NCI-H2107 (cell line): ENCODE results near the gene TMEM250.

Experiments used
- DNase-seq: peaks from one replicate; lab custom pipeline; 2025; lab: John Stamatoyannopoulos, UW

TMEM250 gene

DNA sequence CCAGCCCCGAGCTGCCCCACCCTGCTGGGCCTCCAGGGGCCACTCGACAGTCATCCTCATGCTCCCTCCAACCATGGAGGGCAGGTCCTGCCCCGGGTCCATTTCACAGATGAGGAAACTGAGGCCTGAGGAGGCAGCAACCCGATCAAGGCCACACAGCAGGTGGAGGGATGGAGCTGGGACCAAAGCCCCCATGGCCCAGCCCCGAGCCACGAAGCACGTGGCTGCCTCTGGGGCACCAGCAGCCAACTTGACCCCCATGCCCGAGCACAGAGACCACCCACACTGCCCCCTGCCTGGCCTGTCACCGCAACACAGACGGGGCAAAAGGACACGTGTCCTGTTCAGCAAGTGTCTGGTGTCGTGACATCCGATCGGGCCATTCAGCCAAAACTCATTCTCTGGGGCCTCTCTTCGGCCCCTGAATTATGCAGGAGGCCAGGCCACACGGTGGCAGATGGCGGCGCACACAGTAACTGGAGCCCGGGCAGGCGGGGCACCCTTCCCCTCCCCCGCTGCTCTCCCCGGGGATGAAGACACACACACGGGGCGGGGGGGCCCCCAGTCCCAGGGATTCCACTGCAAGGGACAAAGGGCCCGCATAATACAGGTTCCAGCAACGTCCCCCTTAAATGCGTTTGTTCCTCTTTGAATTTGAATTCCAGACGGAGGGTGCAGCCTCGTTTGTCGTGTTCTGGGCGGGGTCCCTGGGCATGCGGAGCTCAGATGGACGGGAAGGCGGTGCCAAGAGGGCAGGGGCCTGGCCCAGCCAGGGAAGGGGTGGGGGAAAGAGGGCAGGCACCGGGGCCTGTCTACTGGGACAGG, 29.4 kb upstream of the TMEM250 start:
- DNase-seq = no peak

DNA sequence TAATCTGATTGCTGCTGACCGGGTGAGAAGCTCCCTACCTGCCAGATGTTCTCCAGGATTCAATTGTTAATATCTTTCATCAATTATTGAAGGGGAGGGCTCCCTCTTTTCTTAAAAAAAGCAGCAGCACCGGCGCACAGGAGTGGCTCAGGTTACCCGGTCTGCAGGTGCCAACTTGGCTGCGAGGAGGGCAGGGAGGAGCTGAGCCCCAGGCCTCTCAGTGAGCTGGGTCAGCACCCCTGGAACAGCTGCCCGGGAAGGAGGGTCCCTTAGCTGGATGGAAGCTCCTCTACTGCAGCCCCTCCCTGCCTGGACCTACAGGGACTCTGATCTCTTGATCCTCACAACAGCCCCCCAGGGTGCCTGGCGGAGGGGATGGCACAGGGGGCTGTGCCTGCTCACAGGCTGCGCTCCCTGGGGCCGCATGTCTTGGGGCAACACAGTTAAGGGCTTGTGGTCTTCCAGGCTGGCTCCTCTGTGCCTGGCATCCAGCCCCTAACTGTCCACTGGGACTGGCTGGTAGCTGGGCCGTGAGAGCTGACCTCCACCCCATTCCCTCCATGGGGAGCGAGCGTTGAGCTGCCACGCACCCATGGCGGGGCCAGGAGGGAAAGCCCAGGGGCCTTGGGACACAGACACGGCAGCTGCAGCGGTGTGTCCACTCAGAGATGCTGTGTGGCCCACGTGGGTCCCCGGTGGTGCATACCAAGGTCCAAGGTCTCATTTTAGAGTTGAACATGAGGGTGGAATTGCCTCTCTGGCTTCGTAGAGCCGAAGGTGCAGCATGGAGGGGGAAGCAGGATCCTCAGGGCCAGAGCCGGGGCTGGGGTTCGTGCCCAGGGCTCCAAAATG, 28.6 kb upstream of the TMEM250 start:
- DNase-seq = no peak

DNA sequence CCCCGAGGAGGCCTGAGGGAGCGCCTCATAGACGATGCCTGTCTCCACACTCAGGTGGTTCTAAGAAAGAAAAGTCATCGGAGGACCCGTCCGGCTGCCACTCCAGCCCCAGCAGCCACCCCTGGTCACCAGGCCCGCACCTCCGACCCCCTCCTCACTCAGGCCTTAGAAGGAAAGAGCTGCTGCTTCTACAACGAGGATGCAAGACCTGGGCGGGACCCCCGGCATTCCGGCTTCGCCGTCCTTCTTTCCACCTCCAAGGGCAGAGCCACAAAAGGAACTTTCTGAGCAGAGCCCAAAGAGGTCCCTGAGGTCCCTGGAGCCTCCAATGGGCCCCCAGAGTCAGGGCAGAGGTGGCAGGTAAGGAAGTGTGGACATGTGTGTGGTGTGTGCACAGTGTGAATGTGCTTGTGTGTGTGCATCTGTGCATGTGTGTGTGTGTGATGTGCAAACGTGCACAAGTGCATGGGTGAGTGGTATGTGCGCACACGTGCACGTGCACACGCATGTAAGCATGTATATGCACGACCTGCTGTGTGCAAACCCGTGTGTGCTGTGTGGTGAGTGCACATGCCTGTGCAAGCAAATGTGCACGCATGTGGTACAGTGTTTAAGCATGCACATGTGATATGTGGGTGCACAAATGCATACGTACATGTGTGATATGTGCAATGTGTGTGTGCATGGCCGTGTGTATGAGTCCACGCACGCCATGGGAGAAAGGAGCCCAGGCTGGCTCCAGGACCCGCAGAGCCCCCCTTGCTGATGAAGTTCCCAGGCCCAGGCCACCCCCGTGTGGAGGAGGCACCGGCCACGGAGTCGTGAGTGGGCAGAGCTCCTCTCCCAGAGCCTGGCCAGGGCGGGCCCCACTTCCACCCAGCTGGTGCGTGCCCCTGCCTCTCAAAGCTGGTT, 27.7 kb upstream of the TMEM250 start:
- DNase-seq = no peak

DNA sequence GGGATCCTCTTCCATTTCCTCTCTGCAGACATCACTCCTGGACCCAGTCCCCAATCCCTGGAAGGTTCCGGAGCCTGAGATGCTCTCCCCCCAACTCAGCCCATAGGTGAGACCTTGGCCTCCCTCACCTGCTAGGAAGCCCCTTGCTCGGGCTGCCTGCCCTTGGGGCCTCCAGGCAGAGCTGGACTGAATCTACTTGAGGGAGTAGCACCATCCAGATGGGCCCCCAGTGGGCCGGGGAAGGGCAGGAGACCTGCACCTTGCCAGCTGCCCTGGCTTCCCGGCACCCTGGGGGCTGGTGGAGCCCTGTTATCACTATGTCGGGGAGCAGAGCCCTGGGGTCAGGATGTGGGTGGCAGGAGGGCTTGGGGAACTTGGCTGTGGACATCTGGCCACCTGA, 26.9 kb upstream of the TMEM250 start:
- DNase-seq = no peak

DNA sequence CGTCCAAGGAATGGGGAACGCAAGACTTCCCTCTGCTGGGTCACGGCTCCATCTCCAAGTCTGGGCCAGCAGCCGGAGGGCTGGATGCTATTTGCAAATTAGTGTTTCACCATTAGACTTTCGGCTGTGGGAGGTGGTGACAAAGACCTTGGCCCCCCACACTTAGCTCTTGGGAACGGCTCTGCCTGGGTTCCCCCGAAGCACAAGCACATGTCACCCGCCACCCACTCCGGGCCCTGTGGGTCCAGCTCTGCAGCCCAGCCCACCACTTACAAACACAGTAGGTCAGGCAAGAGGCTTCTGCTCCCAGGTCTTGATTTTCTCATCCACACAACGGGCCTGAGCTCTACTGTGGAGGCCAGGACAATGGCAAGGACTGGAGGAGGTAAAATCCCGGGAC, 25.8 kb upstream of the TMEM250 start:
- DNase-seq = no peak

DNA sequence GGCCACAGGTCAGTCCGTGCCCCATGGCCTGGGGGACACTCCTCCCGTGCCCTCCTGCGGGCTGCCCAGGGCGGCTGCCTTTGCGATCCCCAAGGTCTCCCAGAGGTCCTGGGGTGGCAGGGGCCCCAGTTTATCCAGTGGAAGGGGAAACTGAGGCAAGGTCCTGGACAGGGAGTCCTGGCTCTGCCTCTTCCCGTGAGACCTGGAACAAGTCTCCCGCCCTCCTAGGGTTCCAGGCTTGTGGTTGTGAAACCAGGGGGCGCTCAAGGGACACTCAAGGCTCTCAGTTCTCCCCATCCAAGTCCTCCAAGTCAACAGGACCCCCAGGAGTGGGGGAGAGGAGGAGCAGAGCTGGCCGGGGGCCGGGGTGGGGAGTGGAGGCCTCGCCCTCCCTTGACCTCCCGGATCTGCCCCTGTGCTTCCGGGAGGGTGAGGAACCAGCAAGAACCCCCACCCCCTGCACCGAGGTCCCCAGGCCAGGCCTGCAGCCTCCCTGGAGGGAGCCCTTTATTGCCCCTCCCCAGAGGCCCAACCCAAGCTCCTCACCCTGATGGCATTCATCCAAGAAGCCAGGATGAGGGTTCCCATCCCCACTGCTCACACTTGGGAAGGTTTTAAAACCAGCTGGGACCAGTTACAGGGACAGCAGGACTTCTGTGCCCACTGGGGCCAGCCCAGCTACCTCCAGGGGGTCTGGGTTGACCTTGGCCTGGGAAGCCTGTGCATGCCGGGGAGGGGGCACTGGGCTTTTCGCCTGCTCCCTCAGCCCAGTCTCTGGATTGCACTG, 24.7 kb upstream of the TMEM250 start:
- no peak for DNase-seq

DNA sequence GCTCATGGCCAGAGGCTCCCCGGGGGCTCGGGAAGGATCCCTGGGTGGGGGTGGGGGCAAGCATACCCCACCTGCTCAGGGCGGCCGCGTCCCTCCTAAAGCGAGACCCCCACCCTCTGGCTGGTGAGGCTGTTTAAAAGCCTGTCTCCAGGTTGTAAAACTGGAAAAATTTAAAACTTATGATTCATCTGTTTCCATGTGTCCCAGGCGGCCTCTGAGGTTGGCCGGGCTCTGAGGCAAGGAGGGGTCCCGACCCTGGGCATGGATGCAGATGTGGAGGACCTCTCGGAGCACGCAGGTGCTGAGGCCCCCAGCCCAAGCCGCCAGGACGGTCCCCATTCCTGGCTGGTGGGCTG, 24.2 kb upstream of the TMEM250 start:
- no peak for DNase-seq

DNA sequence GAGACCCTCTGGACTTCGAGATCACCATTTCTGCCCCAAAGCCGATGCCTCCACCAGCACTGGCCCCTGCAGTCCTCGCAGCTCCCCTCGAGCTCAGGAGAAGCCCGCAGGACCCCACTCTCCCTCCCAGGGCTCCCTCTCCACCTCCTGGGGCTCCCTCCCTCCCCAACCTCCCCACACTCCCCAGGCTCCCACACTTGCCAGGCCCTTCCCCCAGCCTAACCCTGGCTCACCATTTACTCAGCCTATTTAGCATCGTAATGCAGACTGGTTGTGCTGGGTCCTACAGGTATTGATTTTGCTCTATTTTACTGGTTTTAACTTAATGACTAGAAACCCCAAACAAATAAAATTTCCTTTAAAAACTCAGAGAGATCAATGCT, 23.7 kb upstream of the TMEM250 start:
- no peak for DNase-seq

DNA sequence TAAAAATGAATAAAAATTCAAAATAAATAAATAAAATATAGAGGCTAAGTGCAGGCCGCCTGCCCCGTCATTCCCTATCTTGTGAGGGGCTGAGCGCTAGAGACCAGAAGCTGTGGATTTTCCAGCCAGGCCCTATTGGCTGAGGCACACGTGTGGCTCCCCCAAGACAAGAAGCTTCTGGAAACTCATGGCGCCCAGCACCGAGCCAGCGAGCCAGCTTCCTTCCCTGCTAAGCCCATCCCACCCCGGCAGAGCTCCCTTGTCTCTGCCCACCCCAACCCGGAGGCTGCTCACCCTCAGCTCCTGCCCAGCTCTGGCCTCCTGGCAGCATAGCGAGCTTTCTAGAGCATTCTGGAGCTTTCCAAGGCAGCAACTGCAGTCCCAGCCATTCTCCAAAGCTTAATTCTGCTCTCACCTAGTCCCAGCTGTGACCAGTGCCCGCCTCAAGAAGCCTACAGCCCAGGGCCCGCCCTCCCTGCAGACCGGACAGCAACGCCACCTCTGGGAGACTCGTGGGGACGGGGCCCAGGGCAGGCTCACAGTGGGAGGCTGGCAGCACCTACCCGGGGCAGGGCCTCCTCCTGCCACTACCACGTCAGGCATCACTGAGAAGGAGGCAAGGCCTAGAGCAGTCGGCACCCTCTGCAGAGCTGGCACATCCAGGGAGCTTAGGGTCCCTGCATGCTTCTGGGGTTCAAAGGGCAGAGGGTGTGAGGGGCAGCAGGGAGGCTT, 23.2 kb upstream of the TMEM250 start:
- DNase-seq = no peak

DNA sequence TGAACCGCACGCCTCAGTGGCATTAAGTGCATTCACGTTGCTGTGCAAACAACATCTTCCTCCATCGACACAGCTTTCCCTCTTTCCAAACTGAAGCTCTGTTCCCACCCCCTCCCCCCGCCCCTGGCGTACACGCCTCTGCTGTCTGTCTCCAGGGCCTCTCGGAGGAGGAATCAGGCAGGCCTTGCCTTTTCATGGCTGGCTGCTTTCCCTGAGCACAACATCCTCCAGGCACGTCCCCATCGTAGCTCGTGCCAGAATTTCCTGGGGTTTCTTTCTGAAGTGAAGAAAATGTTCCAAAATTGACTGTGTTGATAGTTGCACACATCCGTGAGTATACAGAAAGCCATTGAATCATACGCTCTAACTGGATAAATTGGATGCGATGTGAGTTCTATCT, 22.3 kb upstream of the TMEM250 start:
- no peak for DNase-seq

DNA sequence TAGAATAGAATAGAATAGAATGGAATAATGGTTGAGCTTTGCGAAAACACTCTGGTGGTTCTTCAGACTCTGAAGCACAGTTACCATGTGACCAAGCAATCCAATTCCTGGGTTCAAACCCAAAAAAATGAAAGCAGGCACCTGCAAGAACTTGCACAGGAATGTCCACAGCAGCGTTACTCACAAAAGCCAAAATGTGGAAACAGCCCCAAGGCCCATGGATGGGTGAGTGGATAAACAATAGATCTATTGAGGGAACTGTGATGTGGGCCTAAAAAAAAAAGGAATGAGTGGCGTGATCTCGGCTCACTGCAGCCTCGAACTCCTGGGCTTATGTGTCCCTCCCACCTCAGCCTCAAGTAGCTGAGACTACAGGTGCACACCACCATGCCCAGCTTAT, 21.4 kb upstream of the TMEM250 start:
- DNase-seq = no peak

DNA sequence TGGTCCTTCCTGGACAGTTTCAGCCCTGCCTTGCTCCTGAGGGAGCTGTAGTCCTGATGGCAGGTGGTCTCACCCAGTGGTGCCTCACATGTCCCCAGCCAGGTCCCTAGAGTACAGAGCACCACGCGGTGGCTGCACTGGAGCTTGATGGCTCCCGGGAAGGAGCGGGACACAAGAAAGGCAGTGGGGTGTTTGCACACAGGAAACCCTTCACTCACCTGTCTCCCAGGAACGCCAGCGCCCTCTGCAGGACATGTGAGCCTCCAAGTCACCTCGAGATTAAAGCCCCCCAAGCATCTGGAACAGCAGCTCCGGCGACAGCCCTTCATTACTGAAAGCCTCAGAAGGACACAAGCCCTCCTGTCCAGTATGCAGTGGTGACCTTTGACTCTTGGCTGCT, 19.9 kb upstream of the TMEM250 start:
- DNase-seq = peak; percentile 27

DNA sequence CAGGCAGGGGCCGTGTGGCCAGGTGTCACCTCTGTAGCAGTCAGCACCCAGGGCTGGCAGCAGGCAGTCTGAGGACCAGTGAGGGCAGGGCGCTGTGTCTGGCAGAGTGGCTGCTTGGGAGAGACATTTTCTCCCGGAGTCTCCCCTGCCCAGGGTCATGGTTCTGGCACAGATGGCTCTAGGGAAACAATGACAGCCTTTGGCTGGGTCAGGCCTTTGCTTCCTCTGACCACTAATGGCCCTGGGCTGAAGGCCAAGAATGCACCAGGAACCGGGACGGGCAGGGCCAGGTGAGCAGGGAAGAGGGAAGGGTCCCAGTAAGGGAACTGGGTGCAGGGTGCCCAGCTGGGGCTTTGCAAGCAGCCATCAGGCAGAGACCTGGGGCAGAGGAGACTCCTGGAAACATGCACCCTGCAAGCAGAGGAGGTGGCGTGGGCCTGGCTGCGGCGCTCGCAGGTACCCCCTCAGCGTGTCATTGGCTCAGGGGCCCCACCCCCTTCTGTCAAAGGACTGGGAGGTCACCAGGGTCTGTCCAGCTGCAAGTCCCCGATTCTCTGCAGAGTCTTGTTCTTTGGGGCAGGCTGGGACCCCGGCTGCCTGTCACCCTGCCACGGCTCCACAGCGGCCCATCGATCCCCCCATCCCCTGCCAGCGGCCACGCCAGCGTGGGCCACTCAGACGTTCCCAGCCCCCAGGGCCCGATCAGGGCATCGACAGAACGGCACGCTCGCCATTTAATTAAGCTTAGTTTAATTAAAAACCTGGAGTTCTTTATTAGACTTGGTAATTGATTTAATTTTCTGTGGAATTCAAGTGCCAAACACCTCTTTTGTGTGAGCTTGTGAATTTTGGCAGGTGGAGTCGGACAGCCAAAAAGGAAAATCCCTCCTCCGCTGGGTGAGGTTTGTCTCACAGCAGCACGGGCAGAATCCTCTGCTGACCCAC, 18.9 kb upstream of the TMEM250 start:
- no peak for DNase-seq

DNA sequence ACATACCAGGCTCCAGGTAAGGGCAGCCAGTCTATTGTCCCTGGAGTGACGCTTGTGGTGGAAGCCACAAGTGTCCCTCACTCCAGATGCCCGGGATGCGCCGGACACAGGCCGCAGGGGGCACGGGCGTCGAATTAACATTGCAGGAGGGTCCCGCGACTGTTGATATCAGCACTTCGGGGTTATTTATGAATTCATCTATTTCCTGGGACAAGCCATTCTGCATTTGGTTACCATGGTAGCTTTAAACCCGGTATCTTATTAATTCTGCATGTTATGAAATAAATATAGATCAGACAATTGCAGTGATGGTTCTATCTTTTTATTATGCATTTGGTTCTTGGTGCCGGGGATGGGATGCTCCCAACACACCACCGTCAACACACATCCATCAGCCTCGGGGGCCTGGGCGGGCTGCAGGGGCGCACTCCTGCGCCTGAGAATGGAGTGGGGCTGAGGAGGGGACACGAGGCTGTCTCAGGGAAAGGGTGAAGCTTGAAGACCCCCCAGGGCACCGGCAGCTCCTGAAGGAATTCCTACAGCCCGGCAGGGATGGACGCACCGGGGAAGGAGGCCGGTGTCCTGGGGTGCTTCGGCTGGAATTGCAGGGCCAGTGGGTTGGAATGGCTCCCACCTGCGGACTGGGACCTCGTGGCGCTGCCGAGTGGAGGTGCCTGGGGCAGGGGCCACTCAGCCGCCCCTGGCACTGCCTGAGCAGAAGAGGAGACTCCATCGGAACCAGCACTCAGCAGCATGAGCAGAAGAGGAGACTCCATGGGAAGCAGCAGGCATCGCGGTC, 17.7 kb upstream of the TMEM250 start:
- no peak for DNase-seq

DNA sequence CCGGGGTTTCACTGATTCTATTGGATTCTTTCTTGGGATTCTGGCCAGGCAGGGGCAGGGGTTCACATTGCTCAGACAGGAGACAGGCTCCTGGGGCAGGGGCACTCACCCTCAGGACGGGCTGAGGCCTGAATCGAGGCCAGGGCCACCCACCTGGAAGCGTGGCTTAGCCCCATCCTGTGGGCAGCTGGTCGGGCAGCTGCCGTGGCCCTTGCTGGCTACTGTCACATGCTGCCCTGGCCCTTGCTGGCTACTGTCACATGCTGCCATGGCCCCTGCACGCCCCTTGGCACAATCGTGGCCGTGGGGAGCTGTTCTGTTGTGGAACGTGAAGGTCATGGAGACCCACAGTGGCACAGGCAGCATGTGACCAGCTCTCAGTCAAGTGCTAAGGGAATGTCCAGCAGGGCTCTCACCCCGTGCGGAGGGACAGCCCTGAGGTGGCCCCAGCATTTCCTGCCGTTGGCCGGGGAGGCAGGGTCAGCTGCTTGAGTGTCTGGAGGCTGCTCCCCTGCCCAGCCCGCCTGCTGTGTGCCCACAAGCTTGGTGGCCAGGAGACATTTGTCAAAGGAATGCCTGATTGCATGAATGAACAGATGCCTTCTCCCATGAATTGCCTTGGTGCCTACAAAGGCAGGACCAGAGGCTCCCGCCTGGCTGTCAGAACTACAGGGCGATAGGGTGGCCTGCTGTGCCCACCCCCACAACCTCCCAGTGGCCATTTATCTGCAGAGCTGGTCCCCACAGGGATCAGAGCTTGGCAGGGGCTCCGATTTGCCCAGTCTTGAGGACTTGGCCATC, 16.9 kb upstream of the TMEM250 start:
- DNase-seq = no peak

DNA sequence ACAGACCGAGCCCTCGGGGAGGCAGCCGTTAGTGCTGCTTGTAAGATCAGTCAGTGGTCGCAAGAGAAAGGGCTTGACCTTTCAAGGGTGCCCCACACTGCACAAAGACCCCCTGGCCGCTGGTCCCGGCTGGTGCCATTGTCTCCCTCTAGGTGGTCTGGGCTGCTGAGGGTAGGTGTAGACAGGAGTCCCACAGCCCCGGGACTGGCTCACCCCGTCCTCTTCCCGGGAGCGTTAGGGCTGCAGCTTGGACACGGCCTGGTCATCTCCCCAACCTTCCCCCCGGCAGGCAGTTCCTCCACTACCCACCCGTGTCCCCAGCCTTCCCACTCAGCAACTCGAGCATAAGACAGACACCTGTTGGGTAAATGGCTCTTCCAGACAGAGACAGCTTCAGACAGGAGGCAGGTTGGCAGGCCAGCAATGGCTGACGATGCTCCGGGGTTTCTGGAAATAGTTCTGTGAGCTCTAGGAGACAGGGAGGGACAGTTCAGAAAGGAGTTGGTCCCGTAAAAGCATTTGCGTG, 15.3 kb upstream of the TMEM250 start:
- no peak for DNase-seq

DNA sequence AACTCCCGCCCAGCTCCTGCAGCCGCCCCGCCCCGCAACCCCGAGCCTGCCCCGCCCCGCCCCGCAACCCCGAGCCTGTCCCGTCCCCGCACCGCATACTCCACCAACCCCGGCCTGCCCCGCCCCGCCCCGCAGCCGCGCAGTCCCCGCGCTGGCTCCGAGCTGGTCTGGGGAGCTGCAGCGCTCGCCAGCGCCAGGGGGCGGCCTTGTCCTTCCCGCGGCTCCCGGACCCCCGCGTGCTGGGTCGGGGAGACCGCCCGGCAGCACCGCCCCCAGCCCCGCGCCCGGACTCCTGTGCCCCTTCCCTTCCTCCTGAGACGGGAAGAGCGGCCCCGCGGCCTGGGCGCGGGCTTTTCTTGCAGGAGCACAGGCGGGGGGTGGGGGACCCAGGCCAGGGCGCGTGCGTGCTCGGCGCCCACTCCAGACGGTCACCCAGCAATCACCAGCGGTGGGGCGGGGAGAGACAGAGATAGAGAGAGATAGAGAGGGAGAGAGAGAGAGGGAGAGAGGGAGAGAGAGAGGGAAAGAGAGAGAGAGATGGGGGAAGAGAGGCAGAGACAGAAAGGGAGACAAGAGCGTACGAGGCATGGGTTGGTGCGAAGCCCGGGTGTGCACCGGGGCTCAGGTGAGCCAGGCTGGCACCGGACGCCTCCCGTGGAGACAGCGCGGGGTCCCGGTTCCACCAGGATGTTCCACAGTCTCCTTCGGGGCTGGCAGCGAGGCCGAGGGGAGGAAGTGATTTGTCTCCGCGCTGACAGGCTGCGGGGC, 14.7 kb upstream of the TMEM250 start:
- no peak for DNase-seq
